Astrocyte of the spinal cord (primary cell): ENCODE data around the gene ACSF2.

Experiments used
- DNase-seq: peaks from one replicate; pipeline ENCODE4 v3.0.0; 2011; ENCODE audit warnings: low read depth, low spot score
- H3K4me3 ChIP-seq: 2 replicates; pipeline ENCODE4 v1.5.1; 2011; ENCODE audit warnings: low read depth, mild to moderate bottlenecking, low read length, moderate library complexity
- in situ Hi-C: cut with HindIII; loops from 2 replicates; pipeline ENCODE4 v1.10.0; 2017; ENCODE audit warnings: low sequenced_read_pairs
- TF ChIP-seq, protein P1 (sequence below): IDR thresholded peaks from 2 replicates; pipeline ENCODE4 v1.5.1; 2012; ENCODE audit warnings: low read depth, mild to moderate bottlenecking, low read length, inconsistent platforms

The ACSF2 gene

DNA sequence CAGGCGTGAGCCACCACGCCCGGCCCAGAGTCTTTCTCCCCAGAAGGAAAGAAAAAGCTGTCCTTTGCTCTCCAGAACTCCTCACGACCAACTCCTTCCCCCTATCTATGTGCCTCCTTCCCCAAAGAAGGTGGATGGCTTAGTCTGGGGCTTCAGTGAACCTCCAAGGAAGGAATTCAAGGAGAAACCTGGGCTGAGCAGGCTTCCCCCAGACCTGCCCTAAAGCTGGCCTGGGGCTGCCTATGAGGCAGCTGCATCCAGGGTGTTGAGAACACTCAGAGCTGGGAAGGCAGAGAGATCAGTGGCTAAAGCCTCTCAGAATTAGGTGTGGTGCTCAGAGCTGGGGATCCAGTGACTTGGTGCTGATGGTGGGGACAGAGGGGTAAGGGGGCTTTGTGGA lies 3.8 kb downstream of the ACSF2 start:
- in situ Hi-C loops: no loop called here
- TF ChIP-seq, protein P1, sequence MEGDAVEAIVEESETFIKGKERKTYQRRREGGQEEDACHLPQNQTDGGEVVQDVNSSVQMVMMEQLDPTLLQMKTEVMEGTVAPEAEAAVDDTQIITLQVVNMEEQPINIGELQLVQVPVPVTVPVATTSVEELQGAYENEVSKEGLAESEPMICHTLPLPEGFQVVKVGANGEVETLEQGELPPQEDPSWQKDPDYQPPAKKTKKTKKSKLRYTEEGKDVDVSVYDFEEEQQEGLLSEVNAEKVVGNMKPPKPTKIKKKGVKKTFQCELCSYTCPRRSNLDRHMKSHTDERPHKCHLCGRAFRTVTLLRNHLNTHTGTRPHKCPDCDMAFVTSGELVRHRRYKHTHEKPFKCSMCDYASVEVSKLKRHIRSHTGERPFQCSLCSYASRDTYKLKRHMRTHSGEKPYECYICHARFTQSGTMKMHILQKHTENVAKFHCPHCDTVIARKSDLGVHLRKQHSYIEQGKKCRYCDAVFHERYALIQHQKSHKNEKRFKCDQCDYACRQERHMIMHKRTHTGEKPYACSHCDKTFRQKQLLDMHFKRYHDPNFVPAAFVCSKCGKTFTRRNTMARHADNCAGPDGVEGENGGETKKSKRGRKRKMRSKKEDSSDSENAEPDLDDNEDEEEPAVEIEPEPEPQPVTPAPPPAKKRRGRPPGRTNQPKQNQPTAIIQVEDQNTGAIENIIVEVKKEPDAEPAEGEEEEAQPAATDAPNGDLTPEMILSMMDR: no peak
- no peak for DNase-seq
- no peak overlapping the region for H3K4me3 ChIP-seq

DNA sequence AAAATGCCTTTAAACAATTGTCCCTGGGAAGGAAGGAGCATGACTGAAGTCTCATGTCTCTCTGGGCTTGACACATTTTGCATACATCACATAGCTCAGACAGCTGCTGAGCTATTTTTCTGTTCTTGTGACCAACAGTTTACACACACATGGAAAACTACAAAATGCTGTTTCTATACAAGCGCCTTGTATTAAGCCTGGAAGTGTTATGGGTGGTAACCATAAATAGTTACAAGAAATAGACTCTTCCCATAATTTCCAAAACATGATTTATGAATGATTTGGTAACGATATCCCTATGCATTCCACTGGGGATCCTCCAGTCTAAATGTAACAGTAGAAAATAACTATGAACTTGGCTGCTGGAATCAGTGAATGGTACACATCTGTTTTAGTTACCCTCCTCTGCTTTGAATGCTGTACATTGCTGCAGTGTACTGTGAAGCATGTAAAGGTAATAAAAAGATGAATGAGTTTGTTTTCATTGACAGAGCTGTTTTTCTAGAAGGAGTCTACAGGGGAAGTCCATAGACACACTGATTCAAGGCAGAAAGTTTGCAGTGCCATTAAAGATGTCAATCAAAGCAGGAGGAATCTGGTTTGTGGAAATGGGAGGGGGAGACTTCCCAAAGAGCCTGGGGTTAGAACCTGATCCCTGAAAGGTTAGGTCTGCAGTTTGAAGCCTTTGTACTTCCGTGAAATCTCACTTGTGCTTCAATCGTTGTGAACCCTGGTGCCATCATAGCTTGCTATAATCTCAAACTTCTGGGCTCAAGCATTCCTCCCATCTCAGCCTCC lies 5.0 kb downstream of the ACSF2 start:
- TF ChIP-seq, protein P1: no peak
- DNase-seq: no peak
- H3K4me3 ChIP-seq: no peak overlapping the region
- in situ Hi-C loops: no loop called here

DNA sequence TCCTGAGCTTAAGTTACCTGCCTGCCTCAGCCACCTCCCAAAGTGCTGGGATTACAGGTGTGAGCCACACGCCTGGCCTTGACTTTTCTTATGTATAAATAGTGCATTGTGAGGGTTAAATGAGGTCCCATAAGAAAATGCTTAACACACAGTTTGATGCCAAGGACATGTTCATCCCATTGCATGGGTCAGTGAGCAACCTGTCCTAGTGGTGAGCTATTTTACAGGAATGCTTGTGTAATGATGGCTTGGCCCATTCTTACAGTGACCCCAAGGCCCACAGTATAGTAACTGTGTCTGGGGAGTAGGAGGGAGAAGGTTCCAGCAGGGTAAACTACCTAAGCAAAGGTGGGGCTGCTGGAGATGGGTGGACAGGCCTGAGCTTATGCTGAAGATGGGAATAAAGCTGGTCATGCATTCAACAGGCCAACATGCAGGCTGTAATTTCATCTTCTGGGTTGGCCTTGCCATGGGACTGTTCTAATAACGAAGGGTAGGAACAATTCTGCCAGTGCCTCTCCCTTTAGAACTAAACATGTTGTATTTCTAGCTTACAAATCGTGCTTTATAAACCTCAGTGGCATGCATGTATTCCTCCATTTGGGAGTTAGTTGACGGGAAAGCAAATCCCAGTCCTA lies 6.2 kb downstream of the ACSF2 start:
- TF ChIP-seq, protein P1: no peak
- H3K4me3 ChIP-seq: no peak overlapping the region
- in situ Hi-C loops: no loop called here
- no peak for DNase-seq

DNA sequence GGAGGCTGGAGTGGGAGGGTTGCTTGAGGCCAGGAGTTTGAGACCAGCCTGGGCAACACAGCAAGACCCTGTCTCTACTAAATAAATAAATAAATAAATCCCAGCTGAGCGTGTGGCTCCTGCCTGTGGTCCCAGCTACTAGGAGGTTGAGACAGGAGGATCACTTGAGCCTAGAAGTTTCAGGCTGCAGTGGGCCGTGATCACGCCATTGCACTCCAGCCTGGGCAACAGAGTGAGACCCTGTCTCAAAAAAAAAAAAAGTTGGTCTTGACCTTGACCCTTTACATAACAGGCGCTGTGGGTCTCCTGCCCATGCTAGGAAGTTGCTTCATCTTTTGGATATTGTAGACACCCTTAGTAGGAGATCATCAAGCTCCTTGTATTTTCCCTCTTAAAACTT lies 11.4 kb downstream of the ACSF2 start:
- H3K4me3 ChIP-seq: no peak overlapping the region
- no peak for DNase-seq
- TF ChIP-seq, protein P1: no peak
- in situ Hi-C loops: no loop called here

DNA sequence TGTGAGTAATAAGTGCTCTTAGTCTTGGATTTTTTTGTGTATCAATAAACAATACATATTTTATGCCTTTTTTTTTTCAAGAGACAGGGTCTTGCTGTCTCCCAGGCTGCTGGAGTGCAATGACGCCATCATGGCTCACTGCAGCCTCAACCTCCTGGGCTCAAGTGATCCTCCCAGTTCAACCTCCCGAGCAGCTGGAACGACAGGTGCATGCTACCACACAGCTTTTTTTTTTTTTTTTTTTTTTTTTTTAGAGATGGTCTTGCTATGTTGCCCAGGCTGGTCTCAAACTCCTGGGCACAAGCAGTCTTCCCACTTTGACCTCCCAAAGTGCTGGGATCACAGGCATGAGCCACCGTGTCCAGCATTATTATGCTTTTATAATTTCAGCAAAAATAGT lies 13.0 kb downstream of the ACSF2 start:
- in situ Hi-C loops: no loop called here

DNA sequence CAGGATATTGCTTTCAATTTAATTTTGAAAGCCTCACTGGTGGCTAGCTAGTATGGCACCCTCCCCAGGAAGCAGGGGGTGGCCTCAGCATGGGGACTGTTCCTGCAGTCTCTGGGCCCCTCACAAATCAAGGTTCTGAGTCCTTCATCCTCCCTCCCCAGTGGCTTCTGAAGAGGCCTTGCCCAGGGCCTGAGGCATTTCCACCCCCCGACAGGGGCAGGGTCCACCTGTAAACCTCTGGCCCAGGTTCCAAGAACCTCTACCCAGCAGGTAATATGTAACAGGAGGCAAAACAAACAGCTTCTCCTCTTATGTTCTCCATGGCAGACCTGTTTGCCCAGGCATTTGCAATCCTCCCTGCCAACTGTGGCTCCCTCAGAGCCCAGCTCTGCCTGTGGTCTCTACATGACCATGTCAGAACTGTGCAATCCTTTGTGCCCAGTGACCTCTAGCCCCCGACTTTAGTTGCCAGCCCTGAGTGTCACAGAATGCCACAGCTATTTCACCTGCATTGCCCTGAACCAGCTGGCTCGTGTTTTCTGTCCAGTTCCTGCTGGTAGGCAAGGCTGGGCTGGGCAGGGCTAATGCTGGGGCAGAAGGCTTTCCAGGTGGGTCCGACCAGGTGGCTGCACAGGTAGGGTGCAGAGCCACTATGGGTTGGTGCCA lies 14.3 kb downstream of the ACSF2 start:
- DNase-seq: no peak
- TF ChIP-seq, protein P1: no peak
- in situ Hi-C loops: no loop called here
- H3K4me3 ChIP-seq: no peak overlapping the region

More for the DNA sequence above, 13.0 kb downstream of the ACSF2 start:
- no peak for DNase-seq
- TF ChIP-seq, protein P1: no peak
- no peak overlapping the region for H3K4me3 ChIP-seq
